HUES6 (cell line): Measurements from ENCODE around the gene HELZ2.
A peak's percentile ranks its signal among the peaks of the same experiment; 100 is the strongest.
"Not testable (repeated sequence)": the region's sequence is repeated elsewhere in the genome, so short reads cannot be mapped to it uniquely, and the experiment has no call there.

ENCODE experiments used
- H3K27ac ChIP-seq: 2 replicates; pipeline ENCODE4 v1.7.0; 2013; ENCODE audit warnings: low read depth, mild to moderate bottlenecking, low read length, inconsistent platforms
- H3K27me3 ChIP-seq: 2 replicates; pipeline ENCODE4 v1.6.1; 2013; ENCODE audit warnings: low read length; ENCODE audit not compliant: control insufficient read depth, insufficient read depth
- H3K36me3 ChIP-seq: 2 replicates; pipeline ENCODE4 v1.6.1; 2013; ENCODE audit warnings: low read length; ENCODE audit not compliant: control insufficient read depth, insufficient read depth
- H3K4me1 ChIP-seq: 2 replicates; pipeline ENCODE4 v1.6.1; 2013; ENCODE audit warnings: low read length; ENCODE audit not compliant: control insufficient read depth, insufficient read depth
- H3K4me3 ChIP-seq: 2 replicates; pipeline ENCODE4 v1.5.1; 2013; ENCODE audit warnings: low read depth, low read length
- H3K9ac ChIP-seq: one replicate; pipeline ENCODE4 v1.6.1; 2013; ENCODE audit warnings: mild to moderate bottlenecking, low read length
- H3K9me3 ChIP-seq: 2 replicates; pipeline ENCODE4 v1.6.1; 2013; ENCODE audit warnings: low read depth, low read length; ENCODE audit not compliant: control insufficient read depth, insufficient read depth

HELZ2 gene

GRCh38 chr20:63560856-63561609 lies 13.0 kb downstream of the HELZ2 start:
- H3K9me3 ChIP-seq: no peaks in the 10 kb centered on the region
- H3K27ac ChIP-seq: no peak overlapping the region
- H3K36me3 ChIP-seq: peaks cover 19% of the 10 kb centered on the region
- H3K4me3 ChIP-seq: no peak overlapping the region
- H3K27me3 ChIP-seq: no peaks in the 10 kb centered on the region
- no peak overlapping the region for H3K9ac ChIP-seq
- peaks cover 6% of the 10 kb centered on the region; the same call in 1 of the 2 replicates for H3K4me1 ChIP-seq

GRCh38 chr20:63560333-63560805 lies 13.7 kb downstream of the HELZ2 start:
- Histone ChIP-seq H3K4me3 (no peak overlapping the region), H3K27me3 (no peaks in the 10 kb centered on the region), H3K27ac (no peak overlapping the region), H3K4me1 (peaks cover 6% of the 10 kb centered on the region; the same call in 1 of the 2 replicates), H3K36me3 (peaks cover 19% of the 10 kb centered on the region), H3K9ac (no peak overlapping the region), H3K9me3 (no peaks in the 10 kb centered on the region)

GRCh38 chr20:63559485-63560332 lies 14.3 kb downstream of the HELZ2 start:
- not testable (repeated sequence) for H3K27me3 ChIP-seq, H3K9me3 ChIP-seq, H3K9ac ChIP-seq, H3K4me3 ChIP-seq, H3K27ac ChIP-seq, H3K4me1 ChIP-seq
- H3K36me3 ChIP-seq: peaks cover 19% of the 10 kb centered on the region

- H3K27me3 ChIP-seq: no peaks in the 10 kb centered on the region
- H3K27ac ChIP-seq: no peak overlapping the region
- H3K4me3 ChIP-seq: no peak overlapping the region
- peaks cover 17% of the 10 kb centered on the region; the same call in 1 of the 2 replicates for H3K36me3 ChIP-seq
- H3K9ac ChIP-seq: no peak overlapping the region
- H3K9me3 ChIP-seq: no peaks in the 10 kb centered on the region
- H3K4me1 ChIP-seq: peaks cover 10% of the 10 kb centered on the region; the same call in 1 of the 2 replicates
Observed at GRCh38 chr20:63558804-63559484, 15.1 kb downstream of the HELZ2 start.

GRCh38 chr20:63557481-63557891 lies 16.6 kb downstream of the HELZ2 start:
- peaks cover 10% of the 10 kb centered on the region; the same call in 1 of the 2 replicates for H3K36me3 ChIP-seq
- H3K9me3 ChIP-seq: no peaks in the 10 kb centered on the region
- H3K4me3 ChIP-seq: no peak overlapping the region
- peaks cover 16% of the 10 kb centered on the region for H3K4me1 ChIP-seq
- H3K27me3 ChIP-seq: no peaks in the 10 kb centered on the region
- no peak overlapping the region for H3K27ac ChIP-seq
- no peak overlapping the region for H3K9ac ChIP-seq

- Histone ChIP-seq H3K36me3 (peaks cover 10% of the 10 kb centered on the region; the same call in 1 of the 2 replicates), H3K9me3 (no peaks in the 10 kb centered on the region), H3K27me3 (no peaks in the 10 kb centered on the region), H3K4me3 (no peak overlapping the region), H3K27ac (no peak overlapping the region), H3K9ac (no peak overlapping the region), H3K4me1 (peaks cover 22% of the 10 kb centered on the region)
Observed at GRCh38 chr20:63556873-63557478, 17.1 kb downstream of the HELZ2 start.

- Histone ChIP-seq H3K9ac (no peak overlapping the region), H3K27ac (no peak overlapping the region), H3K4me3 (no peak overlapping the region), H3K4me1 (peaks cover 27% of the 10 kb centered on the region), H3K36me3 (peaks cover 3% of the 10 kb centered on the region; the same call in 1 of the 2 replicates), H3K27me3 (no peaks in the 10 kb centered on the region), H3K9me3 (no peaks in the 10 kb centered on the region)
Observed at GRCh38 chr20:63555661-63556381, 18.2 kb downstream of the HELZ2 start.

GRCh38 chr20:63554361-63555278 lies 19.4 kb downstream of the HELZ2 start:
- no peaks in the 10 kb centered on the region for H3K36me3 ChIP-seq
- no peaks in the 10 kb centered on the region for H3K9me3 ChIP-seq
- peaks cover 27% of the 10 kb centered on the region for H3K4me1 ChIP-seq
- H3K27ac ChIP-seq: no peak overlapping the region
- peak overlapping the region; percentile 94 for H3K4me3 ChIP-seq
- H3K27me3 ChIP-seq: no peaks in the 10 kb centered on the region
- no peak overlapping the region for H3K9ac ChIP-seq

- peak within 1 kb of the TSS; percentile 18 for H3K9ac ChIP-seq
- no peaks in the 10 kb centered on the region for H3K9me3 ChIP-seq
- no peaks in the 10 kb centered on the region for H3K36me3 ChIP-seq
- H3K27ac ChIP-seq: peak within 1 kb of the TSS; percentile 76
- peak within 1 kb of the TSS; percentile 94 for H3K4me3 ChIP-seq
- peaks cover 30% of the 10 kb centered on the region for H3K4me1 ChIP-seq
- H3K27me3 ChIP-seq: no peaks in the 10 kb centered on the region
Observed at GRCh38 chr20:63553933-63554290, 20.1 kb downstream of the HELZ2 start, which contains the start of gene FNDC11. TSS of gene FNDC11 (plus strand) at chr20:63554159. CDS start at chr20:63555664, 1,505 bp downstream.
